SK-N-SH treated with all-trans-retinoic acid at 6 μM for 48 hours (cell line): ENCODE measurements around the gene FAM53A.

Experiments used
- ATAC-seq: fragments of 200-7000 bp; cut with Tn5 transposase; 3 replicates; pipeline ENCODE4 v1.9.1; 2020; ENCODE audit warnings: mild to moderate bottlenecking, moderate library complexity
- ARNTL ChIP-seq: fragments of 450-650 bp; formaldehyde crosslinking; IDR thresholded peaks from 2 replicates; pipeline ENCODE4 v1.5.0; 2020; ENCODE audit warnings: low read depth, mild to moderate bottlenecking, moderate library complexity, borderline replicate concordance
- BACH2 ChIP-seq: fragments of 250-450 bp; sonication (Bioruptor Pico); IDR thresholded peaks from 2 replicates; pipeline ENCODE4 v1.9.0; 2021; ENCODE audit warnings: mild to moderate bottlenecking, borderline replicate concordance
- CREB5 ChIP-seq: fragments of 250-450 bp; sonication (Bioruptor Pico); IDR thresholded peaks from 2 replicates; pipeline ENCODE4 v1.5.1; 2020; ENCODE audit warnings: low read depth, mild to moderate bottlenecking, moderate library complexity
- CSDC2 ChIP-seq: fragments of 250-450 bp; sonication (Bioruptor Pico); IDR thresholded peaks from 2 replicates; pipeline ENCODE4 v1.5.0; 2020; ENCODE audit warnings: mild to moderate bottlenecking, moderate library complexity
- CSRNP3 ChIP-seq: fragments of 250-450 bp; sonication (Bioruptor Pico); IDR thresholded peaks from 2 replicates; pipeline ENCODE4 v1.5.1; 2021; ENCODE audit warnings: mild to moderate bottlenecking, moderate library complexity
- ESRRG ChIP-seq: fragments of 250-450 bp; sonication (Bioruptor Pico); IDR thresholded peaks from 2 replicates; pipeline ENCODE4 v1.6.1; 2021; ENCODE audit warnings: mild to moderate bottlenecking
- GLIS3 ChIP-seq: fragments of 250-450 bp; sonication (Bioruptor Pico); IDR thresholded peaks from 2 replicates; pipeline ENCODE4 v1.5.0; 2020; ENCODE audit warnings: mild to moderate bottlenecking, moderate library complexity
- ISL1 ChIP-seq: fragments of 250-450 bp; sonication (Bioruptor Pico); IDR thresholded peaks from 2 replicates; pipeline ENCODE4 v2.1.2; 2022; ENCODE audit warnings: mild to moderate bottlenecking, moderate library complexity
- OSR1 ChIP-seq: fragments of 250-450 bp; sonication (Bioruptor Pico); IDR thresholded peaks from 2 replicates; pipeline ENCODE4 v1.8.0; 2022; ENCODE audit warnings: moderate library complexity, mild to moderate bottlenecking, inconsistent platforms
- PATZ1 ChIP-seq: fragments of 250-450 bp; sonication (Bioruptor Pico); IDR thresholded peaks from 2 replicates; pipeline ENCODE4 v1.8.0; 2020; ENCODE audit warnings: mild to moderate bottlenecking, moderate library complexity, borderline replicate concordance
- POU6F1 ChIP-seq: fragments of 250-450 bp; sonication (Bioruptor Pico); IDR thresholded peaks from 2 replicates; pipeline ENCODE4 v1.8.0; 2021; ENCODE audit warnings: low read depth, mild to moderate bottlenecking, moderate library complexity, borderline replicate concordance
- PPARA ChIP-seq: fragments of 250-450 bp; sonication (Bioruptor Pico); IDR thresholded peaks from 2 replicates; pipeline ENCODE4 v1.5.0; 2020; ENCODE audit warnings: mild to moderate bottlenecking, borderline replicate concordance
- SNAI2 ChIP-seq: fragments of 250-450 bp; sonication (Bioruptor Pico); IDR thresholded peaks from 2 replicates; pipeline ENCODE4 v1.5.0; 2020; ENCODE audit warnings: mild to moderate bottlenecking, moderate library complexity
- TCF4 ChIP-seq: fragments of 250-450 bp; sonication (Bioruptor Pico); IDR thresholded peaks from 2 replicates; pipeline ENCODE4 v1.8.0; 2021; ENCODE audit warnings: mild to moderate bottlenecking, moderate library complexity, borderline replicate concordance
- TSHZ2 ChIP-seq: fragments of 250-450 bp; sonication (Bioruptor Pico); IDR thresholded peaks from 2 replicates; pipeline ENCODE4 v1.5.0; 2020; ENCODE audit warnings: mild to moderate bottlenecking, moderate library complexity
- ZC3H10 ChIP-seq: fragments of 250-450 bp; sonication (Bioruptor Pico); IDR thresholded peaks from 2 replicates; pipeline ENCODE4 v1.5.1; 2021; ENCODE audit warnings: mild to moderate bottlenecking, moderate library complexity
- ZFP30 ChIP-seq: fragments of 450-650 bp; formaldehyde crosslinking; IDR thresholded peaks from 2 replicates; pipeline ENCODE4 v1.5.0; 2022; ENCODE audit warnings: mild to moderate bottlenecking, moderate library complexity
- ZNF565 ChIP-seq: fragments of 450-650 bp; formaldehyde crosslinking; conservative IDR thresholded peaks from 2 replicates; pipeline ENCODE4 v1.5.0; 2020; ENCODE audit warnings: low read depth, mild to moderate bottlenecking, moderate library complexity
- ZNF70 ChIP-seq: fragments of 450-650 bp; formaldehyde crosslinking; IDR thresholded peaks from 2 replicates; pipeline ENCODE4 v1.5.0; 2020; ENCODE audit warnings: mild to moderate bottlenecking, moderate library complexity
- ZNF8 ChIP-seq: fragments of 450-650 bp; formaldehyde crosslinking; IDR thresholded peaks from 2 replicates; pipeline ENCODE4 v1.5.0; 2020; ENCODE audit warnings: mild to moderate bottlenecking, moderate library complexity

Gene FAM53A

GRCh38 chr4:1599491-1600210, 84.5 kb downstream of the FAM53A start:
- no peak for TF ChIP-seq ZNF565 (CRISPR knock-in tag)
- no peak for TF ChIP-seq TCF4 (CRISPR knock-in tag)
- no peak for TF ChIP-seq CSRNP3 (CRISPR knock-in tag)
- no peak for TF ChIP-seq PATZ1 (CRISPR knock-in tag)
- no peak for TF ChIP-seq CREB5 (CRISPR knock-in tag)
- no peak for TF ChIP-seq PPARA
- TF ChIP-seq ESRRG (CRISPR knock-in tag), result no peak
- TF ChIP-seq CSDC2, result no peak
- no peak for TF ChIP-seq OSR1 (CRISPR knock-in tag)
- no peak for TF ChIP-seq ZNF8 (CRISPR knock-in tag)
- TF ChIP-seq GLIS3 (CRISPR knock-in tag), result no peak
- TF ChIP-seq SNAI2 (CRISPR knock-in tag), result no peak
- no peak for TF ChIP-seq POU6F1
- TF ChIP-seq ISL1 (CRISPR knock-in tag), result no peak
- TF ChIP-seq TSHZ2 (CRISPR knock-in tag), result no peak
- no peak for TF ChIP-seq BACH2
- no peak for TF ChIP-seq ZC3H10 (CRISPR knock-in tag)
- TF ChIP-seq ARNTL, result no peak
- no peak for TF ChIP-seq ZFP30
- no peak for ATAC-seq

- no peak for TF ChIP-seq CREB5 (CRISPR knock-in tag)
- no peak for TF ChIP-seq ZNF70 (CRISPR knock-in tag)
- TF ChIP-seq CSRNP3 (CRISPR knock-in tag), result no peak
- no peak for TF ChIP-seq ZNF565 (CRISPR knock-in tag)
- no peak for TF ChIP-seq CSDC2
- no peak for ATAC-seq
Measured at GRCh38 chr4:1599026-1599481, 85.1 kb downstream of the FAM53A start.
